Measurements from ENCODE around the gene TMEM30B. TPM values are rescaled to one million over a fixed set of nuclear protein-coding genes. Genes with fewer than 3 reads are reported as not detected.

Gene TMEM30B
- total and polyA plus RNA-seq, 2 of the 8 experiments (the other 6 are each of a cell fraction or from before 2014, with no cell fraction given) = 11.2 to 18.7 TPM

GRCh38 chr14:61296719-61297502 lies 15.8 kb upstream of the TMEM30B start:
- H2BK5ac ChIP-seq (ENCODE audit: low read depth, low read length) = no peak overlapping the region
- no peaks in the 10 kb centered on the region for H3K79me2 ChIP-seq (ENCODE audit: control insufficient read depth in 1 of 2, insufficient read depth in 2 of 2, low read length in 2 of 2)
- no peak overlapping the region for H3K18ac ChIP-seq (ENCODE audit: extremely low read depth, low read length)
- H3K23ac ChIP-seq (ENCODE audit: insufficient read length) = no peak overlapping the region
- H4K91ac ChIP-seq (replicated peaks; ENCODE audit: insufficient read length, low read length) = no peak overlapping the region
- peaks cover 0 to 5% of the 10 kb centered on the region in 2 experiments; a peak in 1 of 4 replicates for H3K9me3 ChIP-seq (ENCODE audit: insufficient read depth in 2 of 2, low read depth in 1 of 2, low read length in 1 of 2)
- no peak overlapping the region for H2AFZ ChIP-seq (ENCODE audit: low read length)
- POLR2A ChIA-PET (ENCODE audit: partially characterized antibody) = interaction anchor here (1.0 kb wide), 1 partner anchor 66 kb away, joined by 3 read pairs; no protein-coding TSS in a partner anchor
- 55% methylated on average over 2 of the region's 2 CpGs; no CpG with 5 or more reads in 1 of the 2 experiments for WGBS, 2 experiments (ENCODE audit: extremely low coverage in 1 of 2, insufficient coverage in 1 of 2, insufficient read length in 1 of 2, insufficient replicate concordance in 2 of 2, low coverage in 1 of 2, low lambda C conversion rate in 2 of 2, missing lambda C conversion rate in 1 of 2)
- no peak overlapping the region for H3K4me3 ChIP-seq (ENCODE audit: extremely low read depth in 1 of 4, insufficient read depth in 2 of 4, low read depth in 3 of 4, low read length in 4 of 4)
- no peak overlapping the region for H2BK12ac ChIP-seq (ENCODE audit: low read depth, low read length)
- no peaks in the 10 kb centered on the region for H3K23me2 ChIP-seq (ENCODE audit: low read depth, low read length)
- no peak overlapping the region for H3K4me2 ChIP-seq (ENCODE audit: insufficient read depth in 1 of 2, low read depth in 2 of 2, low read length in 2 of 2)
- no peak overlapping the region for H3K9ac ChIP-seq (replicated peaks in 1 of 4; ENCODE audit: extremely low read depth in 1 of 4, low read depth in 3 of 4, low read length in 3 of 4)
- no peak overlapping the region for H3K56ac ChIP-seq (replicated peaks; ENCODE audit: insufficient read length, low read depth, low read length)
- H2BK120ac ChIP-seq (replicated peaks; ENCODE audit: low read depth, low read length) = no peak overlapping the region
- DNase-seq (ENCODE audit: low read depth in 1 of 2, low spot score in 2 of 2) (no peak), FAIRE-seq (no peak)
- H3K27ac ChIP-seq (ENCODE audit: low read depth, low read length) = no peak overlapping the region
- no peak overlapping the region for H3K14ac ChIP-seq (ENCODE audit: insufficient read length)
- no peak overlapping the region for H4K5ac ChIP-seq (ENCODE audit: insufficient read length, low read depth, low read length)
- H2AK5ac ChIP-seq (ENCODE audit: low read depth, low read length) = no peak overlapping the region
- H4K8ac ChIP-seq (ENCODE audit: extremely low read depth, insufficient read depth, low read length) = no peak overlapping the region
- no peak overlapping the region for H3K4ac ChIP-seq (replicated peaks; ENCODE audit: insufficient read length, low read depth, low read length)
- CTCF ChIA-PET (ENCODE audit: partially characterized antibody) = interaction anchor here (0.6 to 1.7 kb wide), 16 partner anchors 8 to 418 kb away, joined by 3 to 11 read pairs (median 4); partner anchors contain the start of gene PRKCH
- H3K27me3 ChIP-seq (replicated peaks in 1 of 4; ENCODE audit: control insufficient read depth in 3 of 4, extremely low read depth in 1 of 4, insufficient read depth in 3 of 4, low read length in 3 of 4) = no peaks in the 10 kb centered on the region
- H2BK15ac ChIP-seq (ENCODE audit: low read length) = no peak overlapping the region
- no peaks in the 10 kb centered on the region for H3K36me3 ChIP-seq (ENCODE audit: control insufficient read depth in 2 of 4, insufficient read depth in 4 of 4, low read length in 3 of 4)
- no peaks in the 10 kb centered on the region for H4K20me1 ChIP-seq (replicated peaks in 1 of 2; ENCODE audit: control insufficient read depth in 1 of 2, insufficient read depth in 2 of 2, low read length in 2 of 2)
- no peaks in the 10 kb centered on the region for H3K79me1 ChIP-seq (ENCODE audit: low read depth, low read length)
- no peak overlapping the region for H2BK20ac ChIP-seq (ENCODE audit: low read length)
- H3K4me1 ChIP-seq (replicated peaks in 1 of 4; ENCODE audit: control insufficient read depth in 3 of 4, insufficient read depth in 4 of 4, low read length in 3 of 4) = peaks cover 0 to 9% (median 0%) of the 10 kb centered on the region in 4 experiments; a peak in 2 of 7 replicates
- TF ChIP-seq MAFK (IDR thresholded peaks at IDR 0.05; ENCODE audit: low read depth, low read length) (no peak), CTCF (IDR thresholded peaks at IDR 0.05; ENCODE audit: control extremely low read depth in 1 of 3, insufficient read depth in 1 of 3, low read depth in 1 of 3, low read length in 3 of 3) (peak in 1 of 3 experiments; percentile 49; a peak in 1 of 4 replicates), RBBP5 (IDR thresholded peaks at IDR 0.05; ENCODE audit: borderline replicate concordance, low read depth, low read length) (no peak), SIX5 (IDR thresholded peaks at IDR 0.05; ENCODE audit: low read depth, low read length) (no peak), BCL11A (IDR thresholded peaks at IDR 0.05; ENCODE audit: low read depth in 2 of 2, low read length in 2 of 2) (no peak), ATF2 (IDR thresholded peaks at IDR 0.05; ENCODE audit: low read length) (no peak), SUZ12 (IDR thresholded peaks at IDR 0.05; ENCODE audit: low read length) (no peak), SRF (IDR thresholded peaks at IDR 0.05; ENCODE audit: low read depth, low read length) (no peak)

Data from H1 (cell line).